ENCODE data around the gene CLNK. TPM values are rescaled to one million over a fixed set of nuclear protein-coding genes. Genes with fewer than 3 reads are reported as not detected.

CLNK gene
- total RNA-seq, 1 experiment from 2014 or later: not detected

GRCh38 chr4:10613926-10614478 is 70.6 kb downstream of the CLNK start:
- no peak for DNase-seq (ENCODE audit: low read depth)

DNA sequence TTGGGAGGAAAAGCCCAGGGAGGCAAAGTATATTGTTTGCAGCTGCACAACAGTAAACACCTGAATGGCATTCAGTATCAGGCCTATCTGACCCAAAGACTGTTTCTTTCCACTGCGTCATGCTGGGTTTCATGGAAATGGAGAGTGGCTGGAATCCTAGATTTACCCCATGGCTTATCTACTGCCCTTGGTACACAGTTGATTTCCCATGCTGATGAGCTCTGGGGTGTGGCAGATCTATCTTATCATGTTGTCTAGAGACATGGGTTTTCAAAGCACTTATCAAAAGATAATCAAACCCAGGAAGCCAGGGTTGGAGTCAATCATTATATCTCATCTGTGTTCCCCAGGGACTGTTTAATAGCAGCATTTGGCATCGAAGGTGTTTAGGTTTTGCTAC is 72.1 kb downstream of the CLNK start:
- no peak for DNase-seq (ENCODE audit: low read depth)

GRCh38 chr4:10611673-10612072 is 72.9 kb downstream of the CLNK start:
- DNase-seq (ENCODE audit: low read depth): peak; percentile 47

DNA sequence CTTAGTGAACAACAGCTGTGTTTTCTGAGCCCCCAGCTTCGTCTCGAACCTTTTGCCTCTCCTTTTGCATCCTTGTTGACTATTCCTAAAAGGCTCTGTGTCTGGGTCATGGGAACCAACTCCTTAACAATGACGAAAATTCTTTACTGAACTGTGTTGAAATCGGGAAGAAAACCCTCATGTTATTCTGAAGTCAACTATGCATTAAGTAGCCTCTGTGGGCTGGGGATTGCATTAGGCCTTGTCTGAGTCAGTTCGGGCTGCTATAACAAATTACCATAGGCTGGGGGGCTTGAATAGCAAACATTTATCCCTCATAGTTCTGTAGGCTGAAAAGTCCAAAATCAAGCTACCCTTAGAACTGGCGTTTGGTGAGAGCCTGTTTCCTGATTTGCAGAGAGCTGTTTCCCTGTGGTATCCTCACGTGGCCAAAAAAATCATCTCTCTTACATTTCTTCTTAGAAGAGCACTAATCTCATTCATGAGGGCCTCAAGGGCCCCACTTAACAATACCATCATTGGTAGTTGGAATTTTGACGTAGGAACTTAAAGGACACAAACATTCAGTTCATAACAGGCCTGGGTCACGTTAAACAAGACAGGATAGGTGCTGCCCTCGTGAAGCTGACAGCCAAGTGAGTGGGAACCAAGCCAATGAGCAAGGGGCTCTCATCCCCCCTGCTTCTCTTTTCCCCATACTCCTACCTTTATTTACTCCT is 75.9 kb downstream of the CLNK start:
- no peak for DNase-seq (ENCODE audit: low read depth)

- DNase-seq (ENCODE audit: low read depth): no peak
These were observed 77.4 kb downstream of the CLNK start for GRCh38 chr4:10607206-10607605.

DNA sequence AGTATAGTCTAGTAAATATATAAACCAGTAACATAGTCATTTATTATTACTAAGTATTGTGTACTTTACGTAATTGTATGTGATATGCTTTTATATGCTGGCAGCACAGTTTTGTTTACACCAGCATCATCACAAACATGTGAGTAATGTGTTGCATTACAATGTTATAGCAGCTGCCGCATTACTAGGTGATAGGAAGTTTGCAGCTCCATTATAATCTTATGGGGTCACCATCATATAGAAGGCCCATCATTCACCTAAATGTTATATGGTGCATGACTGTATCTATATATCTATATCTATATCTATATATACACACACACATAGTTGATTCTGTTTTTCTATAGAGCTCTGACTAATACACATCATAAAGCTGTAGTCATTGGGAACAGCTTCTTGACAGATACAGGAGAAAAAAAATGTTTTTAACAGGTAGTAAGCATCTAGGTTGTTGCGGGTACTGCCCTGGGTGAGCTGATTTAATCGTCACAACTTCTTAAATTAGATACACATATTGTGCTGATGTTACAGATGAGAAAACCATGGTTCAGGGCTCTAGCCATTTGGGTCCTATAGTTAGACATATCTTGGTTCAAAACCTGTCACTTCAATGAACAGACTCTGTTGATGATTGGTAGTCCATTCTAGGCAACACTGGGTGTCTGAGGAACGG is 77.9 kb downstream of the CLNK start:
- no peak for DNase-seq (ENCODE audit: low read depth)

DNA sequence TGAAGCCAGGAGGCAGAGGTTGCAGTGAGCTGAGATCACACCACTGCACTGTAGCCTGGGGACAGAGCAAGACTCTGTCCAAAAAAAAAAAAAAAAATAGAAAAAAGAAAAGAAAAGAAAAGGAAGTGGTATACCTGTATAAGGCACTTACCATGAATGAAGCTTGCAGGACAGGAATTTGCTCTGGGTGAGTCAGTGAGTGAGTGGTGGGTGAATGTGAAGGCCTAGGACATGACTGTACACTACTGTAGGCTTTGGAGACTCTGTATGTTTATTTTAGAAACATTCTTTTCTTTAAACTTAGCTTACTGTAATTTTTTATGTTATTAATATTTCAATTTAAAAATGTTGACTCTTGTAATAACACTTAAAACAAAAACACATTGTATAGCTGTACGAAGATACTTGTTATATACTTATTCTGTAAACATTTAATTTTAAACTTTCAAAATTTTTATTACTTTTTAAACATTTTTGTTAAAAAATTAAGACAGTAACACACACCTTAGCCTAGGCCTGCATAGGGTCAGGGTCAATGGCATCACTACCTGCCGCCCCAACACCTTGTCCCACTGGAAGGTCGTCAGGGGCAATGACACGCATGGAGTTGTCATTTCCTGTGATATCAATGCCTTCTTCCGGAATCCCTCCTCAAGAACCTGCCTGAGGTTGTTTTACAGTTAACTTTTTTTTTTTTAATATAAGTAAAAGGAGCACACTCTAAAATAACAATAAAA is 78.7 kb downstream of the CLNK start:
- no peak for DNase-seq (ENCODE audit: low read depth)

DNA sequence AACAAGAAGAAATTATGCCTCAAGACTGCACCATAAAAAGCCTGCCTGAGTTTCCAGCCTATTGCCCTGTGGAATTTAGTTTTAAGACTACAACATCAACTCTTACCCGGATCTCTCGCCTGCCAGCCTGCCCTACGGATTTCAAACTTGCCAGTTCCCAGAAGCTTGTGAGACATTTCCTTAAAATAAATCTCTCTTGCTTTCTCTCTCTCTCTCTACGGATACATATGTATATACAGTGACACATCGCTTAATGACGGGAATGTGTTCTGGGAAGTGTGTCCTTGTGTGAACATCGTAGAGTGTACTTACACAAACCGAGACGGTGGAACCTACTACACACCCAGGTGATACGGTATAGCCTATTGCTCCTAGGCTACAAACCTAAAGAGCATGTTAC is 79.5 kb downstream of the CLNK start:
- no peak for DNase-seq (ENCODE audit: low read depth)

GRCh38 chr4:10599574-10599973 is 85.0 kb downstream of the CLNK start:
- no peak for DNase-seq (ENCODE audit: low read depth)

DNA sequence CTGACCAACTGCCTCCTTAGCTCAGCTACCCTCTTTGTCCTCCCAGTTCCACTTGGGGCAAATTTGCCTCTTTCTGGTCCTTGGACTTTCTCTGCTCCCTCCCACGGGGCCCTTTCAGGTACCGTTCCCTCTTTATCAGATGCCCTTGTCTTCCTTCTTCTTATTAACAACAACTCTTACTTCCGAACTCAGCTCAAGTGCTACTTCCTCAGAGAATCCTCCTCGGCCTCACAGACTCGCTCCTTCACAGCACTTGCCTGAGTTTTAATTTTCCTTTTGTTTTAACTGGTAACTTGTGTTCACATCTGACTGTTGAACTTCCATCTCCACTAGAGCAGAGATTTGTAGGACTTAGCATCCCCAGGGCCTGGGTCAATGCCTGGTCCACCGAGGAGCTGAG is 85.7 kb downstream of the CLNK start:
- DNase-seq (ENCODE audit: low read depth): no peak

DNA sequence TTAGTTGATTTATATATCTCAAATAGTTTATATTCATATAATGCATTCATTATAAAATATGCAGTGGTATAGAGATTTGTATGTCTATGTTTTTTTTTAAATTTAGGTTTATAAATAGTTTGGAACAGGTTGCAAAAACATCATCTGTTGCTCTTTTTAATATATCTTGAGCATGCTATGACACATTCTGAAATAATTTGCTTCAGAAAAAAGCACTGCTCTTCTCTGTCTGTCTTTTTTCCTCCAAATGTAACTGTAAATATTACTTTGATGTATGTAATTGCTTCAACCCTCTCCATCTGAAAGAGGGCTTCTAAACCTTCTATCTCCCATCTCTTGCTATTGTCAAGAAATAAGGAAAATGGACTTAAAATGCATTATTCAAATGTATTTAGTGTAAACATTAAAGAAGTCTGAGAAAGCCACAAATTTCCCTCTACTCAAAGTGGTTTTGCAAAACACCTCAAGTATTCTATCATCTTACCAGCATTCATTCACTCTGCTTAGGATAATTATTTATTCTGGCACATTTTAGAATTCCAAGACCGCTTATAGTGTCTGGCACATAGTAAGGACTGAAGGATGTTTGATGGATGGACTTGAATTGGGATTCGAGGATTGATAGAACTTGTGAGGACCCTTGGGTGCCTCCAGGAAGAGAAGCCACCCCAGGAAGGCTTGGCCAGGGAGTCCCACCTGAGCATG is 87.8 kb downstream of the CLNK start:
- no peak for DNase-seq (ENCODE audit: low read depth)

DNA sequence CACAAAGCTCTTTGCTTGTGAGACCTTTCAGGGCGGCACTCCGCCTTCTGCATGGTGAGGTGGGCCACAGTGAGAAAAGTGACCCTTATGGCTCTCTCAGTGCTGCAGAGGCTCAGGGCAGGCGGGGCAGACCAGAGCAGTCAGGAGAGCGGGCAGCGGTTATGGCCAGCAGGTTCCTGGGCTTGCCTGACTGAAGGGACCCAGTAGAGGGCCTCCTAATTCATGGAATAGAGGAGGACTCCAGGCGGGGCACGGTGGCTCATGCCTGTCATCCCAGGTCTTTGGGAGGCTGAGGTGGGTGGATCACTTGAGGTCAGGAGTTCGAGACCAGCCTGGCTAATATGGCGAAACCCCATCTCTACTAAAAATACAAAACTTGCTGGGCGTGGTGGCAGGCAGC is 91.4 kb downstream of the CLNK start:
- no peak for DNase-seq (ENCODE audit: low read depth)

DNA sequence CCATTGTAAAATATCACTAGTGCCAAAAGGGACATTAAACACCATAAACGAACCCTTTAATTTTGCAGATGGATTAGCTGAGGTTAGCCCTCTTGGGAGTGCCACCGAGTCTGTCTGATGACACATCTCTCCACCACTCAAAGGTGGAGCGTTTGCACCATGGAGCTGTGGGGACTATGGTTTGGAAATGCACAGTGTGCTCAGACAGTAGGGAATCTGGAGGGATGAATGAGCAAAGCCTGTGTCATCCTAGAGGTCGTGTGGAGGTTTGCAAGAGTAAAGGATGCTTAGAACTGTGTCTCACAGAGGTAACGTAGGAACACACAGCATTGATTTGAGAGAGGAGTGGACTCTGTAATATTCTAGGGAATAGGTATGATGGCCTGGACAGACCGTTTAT is 93.7 kb downstream of the CLNK start:
- no peak for DNase-seq (ENCODE audit: low read depth)

- no peak for DNase-seq (ENCODE audit: low read depth)
These were observed 94.8 kb downstream of the CLNK start for GRCh38 chr4:10589799-10590198.

DNA sequence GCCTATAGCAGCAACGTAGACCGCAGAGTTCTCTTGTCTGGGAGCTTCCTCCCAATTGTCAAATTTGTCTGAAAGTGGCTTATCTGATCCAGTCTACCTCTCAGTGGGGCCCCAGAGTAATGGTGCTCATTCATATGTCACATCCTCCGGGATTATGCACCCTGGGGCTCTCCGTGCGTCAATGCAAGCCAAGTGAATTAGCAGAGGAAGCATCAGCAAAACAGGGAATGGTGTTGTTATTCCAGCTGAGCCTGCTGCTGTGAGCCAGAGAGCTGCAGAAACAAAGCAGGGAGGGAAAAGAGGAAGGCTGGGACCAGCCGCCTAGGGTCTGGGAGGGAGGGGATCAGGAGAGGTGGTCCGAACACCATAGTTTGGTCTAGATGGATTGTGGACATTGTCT is 95.2 kb downstream of the CLNK start:
- DNase-seq (ENCODE audit: low read depth): no peak

GRCh38 chr4:10587697-10588096 is 96.9 kb downstream of the CLNK start:
- DNase-seq (ENCODE audit: low read depth): no peak

- DNase-seq (ENCODE audit: low read depth): no peak
These were observed 97.3 kb downstream of the CLNK start for GRCh38 chr4:10587296-10587695.

GRCh38 chr4:10584042-10584441 is 100.5 kb downstream of the CLNK start:
- peak; percentile 46 for DNase-seq (ENCODE audit: low read depth)

GRCh38 chr4:10582951-10583350 is 101.6 kb downstream of the CLNK start:
- DNase-seq (ENCODE audit: low read depth): no peak

DNA sequence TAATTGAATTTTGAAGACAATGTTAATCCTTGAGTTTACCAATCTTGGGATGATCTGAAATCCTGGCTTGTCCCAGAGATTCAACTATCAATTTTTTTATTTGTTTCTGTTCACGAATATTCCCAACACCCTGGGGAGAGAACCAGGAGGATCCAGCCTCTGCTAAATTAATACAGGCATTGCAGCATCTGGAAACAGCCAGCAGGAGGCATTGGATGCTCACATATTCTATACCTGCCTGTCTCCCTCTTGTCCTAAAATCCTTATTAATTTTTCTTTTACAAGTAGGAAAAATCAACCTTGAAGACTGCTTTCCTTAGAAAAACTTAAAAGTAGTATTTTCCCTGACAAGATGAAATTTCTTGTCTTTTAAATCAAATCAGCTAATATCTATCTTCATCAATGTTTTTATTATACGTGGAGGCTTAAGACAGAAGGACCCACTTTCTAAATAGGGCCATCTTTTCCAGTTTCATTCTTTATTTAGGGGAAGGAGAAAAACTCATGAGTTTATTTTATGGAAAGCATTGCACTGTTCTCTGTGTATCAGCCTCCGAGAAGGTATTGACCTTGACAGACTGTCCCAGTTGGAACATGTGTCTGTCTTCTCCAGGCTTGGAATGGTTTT is 102.4 kb downstream of the CLNK start:
- DNase-seq (ENCODE audit: low read depth): peak; percentile 5

DNA sequence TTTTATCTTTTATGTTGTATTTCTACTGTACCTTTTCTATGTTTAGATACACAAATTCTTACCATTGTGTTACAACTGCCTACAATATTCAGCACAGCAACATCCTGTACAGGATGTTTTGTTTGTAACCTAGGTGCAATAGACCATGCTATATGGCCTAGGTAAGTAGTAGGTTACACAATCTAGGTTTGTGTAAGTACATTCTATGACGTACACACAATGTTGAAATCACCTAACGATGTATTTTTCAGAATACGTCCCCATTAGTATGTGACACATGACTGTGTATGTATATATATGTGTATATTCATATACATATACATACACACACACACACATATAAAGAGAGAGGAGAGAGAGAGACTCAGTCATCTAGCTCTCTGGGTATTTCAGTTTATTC is 103.5 kb downstream of the CLNK start:
- no peak for DNase-seq (ENCODE audit: low read depth)

DNA sequence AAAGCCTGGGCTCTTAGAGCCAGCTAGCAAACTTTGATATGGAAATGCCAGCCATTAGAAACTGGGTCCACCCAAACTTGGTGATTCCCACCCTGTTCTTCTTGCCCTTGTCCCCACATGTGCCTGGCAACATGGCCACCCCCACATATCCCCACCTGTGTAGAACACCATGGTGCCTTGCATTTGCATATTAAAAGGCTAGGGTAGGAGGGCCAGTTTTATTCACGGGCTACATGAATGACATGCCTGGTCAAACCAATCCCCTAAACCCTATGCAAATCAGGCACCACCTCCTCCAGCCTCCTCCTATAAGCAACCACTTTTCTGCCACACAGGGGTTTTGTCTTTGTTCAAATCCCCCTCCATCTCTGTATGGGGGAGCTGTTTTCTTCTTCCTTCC is 104.9 kb downstream of the CLNK start:
- no peak for DNase-seq (ENCODE audit: low read depth)

Data from RPMI7951 (cell line).